SK-MEL-5 (cell line): ENCODE data around the gene USHBP1. TPM values are rescaled to one million over a fixed set of nuclear protein-coding genes. Genes with fewer than 3 reads are reported as not detected.
A peak's percentile ranks its signal among the peaks of the same experiment; 100 is the strongest.

Experiments used
- DNase-seq: peaks from one replicate; pipeline ENCODE4 v3.0.0-alpha.2; 2016; ENCODE audit warnings: low read depth, low spot score
- in situ Hi-C: cut with HindIII; loops from 2 replicates; pipeline ENCODE4 v1.10.0; 2016; ENCODE audit warnings: low sequenced_read_pairs, high pct_unique_total_duplicates, low pct_unique_long_range_greater_than_20kb
- total RNA-seq: library from RNA; depleted of rRNA; stranded (reverse); fragments of >200 nt; shearing (Covaris generic); gene quantifications from 2 replicates; pipeline ENCODE4 v1.2.3, GENCODE V29; 2014

The USHBP1 gene
- total RNA-seq, 1 experiment from 2014 or later = not detected

GRCh38 chr19:17227798-17228367, 36.7 kb downstream of the USHBP1 start:
- DNase-seq = no peak
- in situ Hi-C loops = no loop called here

- DNase-seq = peak; percentile 96
- in situ Hi-C loops = no loop called here
Measured at GRCh38 chr19:17226002-17226933, 38.3 kb downstream of the USHBP1 start, which contains the start of gene OCEL1. Gene OCEL1 (plus strand): TSS chr19:17226226. CDS start chr19:17226248, 22 bp downstream.

GRCh38 chr19:17225053-17225452, 39.5 kb downstream of the USHBP1 start:
- in situ Hi-C loops = no loop called here
- no peak for DNase-seq

GRCh38 chr19:17220207-17220758, 44.3 kb downstream of the USHBP1 start:
- DNase-seq = no peak
- in situ Hi-C loops = no loop called here

- in situ Hi-C loops = no loop called here
- no peak for DNase-seq
Measured at GRCh38 chr19:17219286-17219685, 45.3 kb downstream of the USHBP1 start.

GRCh38 chr19:17216058-17216670, 48.4 kb downstream of the USHBP1 start:
- DNase-seq = no peak
- in situ Hi-C loops = no loop called here

- in situ Hi-C loops = no loop called here
- peak; percentile 74 for DNase-seq
Measured at GRCh38 chr19:17215127-17215971, 49.2 kb downstream of the USHBP1 start, which contains the start of gene USE1. Gene USE1 (plus strand): TSS chr19:17215357. CDS start chr19:17215406, 49 bp downstream.

- in situ Hi-C loops = no loop called here
Measured at GRCh38 chr19:17214508-17215126, 49.9 kb downstream of the USHBP1 start.

GRCh38 chr19:17213334-17213733, 51.2 kb downstream of the USHBP1 start:
- in situ Hi-C loops = no loop called here
- no peak for DNase-seq

More at GRCh38 chr19:17214508-17215126, 49.9 kb downstream of the USHBP1 start:
- DNase-seq = no peak

GRCh38 chr19:17211547-17212446, 52.7 kb downstream of the USHBP1 start:
- in situ Hi-C loops = no loop called here
- no peak for DNase-seq

GRCh38 chr19:17210296-17210695, 54.2 kb downstream of the USHBP1 start:
- in situ Hi-C loops = no loop called here
- DNase-seq = peak; percentile 40

GRCh38 chr19:17209126-17210036, 55.2 kb downstream of the USHBP1 start:
- DNase-seq = peak; percentile 89
- in situ Hi-C loops = no loop called here

- DNase-seq = no peak
- in situ Hi-C loops = no loop called here
Measured at GRCh38 chr19:17206736-17207581, 57.6 kb downstream of the USHBP1 start.
